ENCODE measurements around the gene SH3BP5.

DNA sequence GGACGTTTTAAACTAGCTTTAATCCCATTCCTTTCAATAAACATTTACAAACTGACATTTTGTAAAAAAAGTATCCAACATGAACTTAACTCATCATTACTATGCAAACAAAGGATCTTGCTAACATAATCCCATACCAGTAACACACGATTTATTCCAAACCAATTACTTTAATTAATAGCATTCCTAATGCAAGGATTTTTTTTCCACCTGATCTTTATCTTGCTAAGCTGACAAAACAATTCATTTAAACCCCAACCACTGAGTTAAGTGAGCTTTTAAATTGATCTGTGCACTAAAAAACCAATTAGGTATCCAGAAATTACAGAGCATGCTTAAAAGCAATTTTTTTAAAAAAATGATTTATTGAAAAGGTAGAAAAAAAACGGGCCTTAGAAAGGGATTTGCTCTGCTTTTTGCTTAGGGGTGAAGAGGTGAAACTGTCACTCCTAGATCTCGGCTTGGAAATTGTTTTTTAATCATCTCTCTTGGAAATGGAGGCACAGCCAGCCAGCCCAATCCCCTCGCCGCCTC lies 1.2 kb downstream of the SH3BP5 start:
- TF ChIP-seq GATA3 (IDR thresholded peaks at IDR 0.05; ENCODE audit: low read depth, low read length) (no peak), GATA2 (IDR thresholded peaks at IDR 0.05; ENCODE audit: low read depth, low read length) (no peak)

Measured in SH-SY5Y (cell line).